HG02571 (cell line): ENCODE data around the gene DPY19L2.
"Not testable (repeated sequence)": the region's sequence is repeated elsewhere in the genome, so short reads cannot be mapped to it uniquely, and the experiment has no call there.

Experiments
- ATAC-seq: cut with Tn5 transposase; IDR thresholded peaks from one replicate; pipeline ENCODE4 v1.9.1; 2021; ENCODE audit warnings: mild to moderate bottlenecking, moderate library complexity; ENCODE audit not compliant: unreplicated experiment

DPY19L2 gene

GRCh38 chr12:63668028-63668799, at the start of gene DPY19L2:
TSS of gene DPY19L2 (minus strand) at chr12:63668493. CDS start at chr12:63668393, 100 bp downstream.
- ATAC-seq = no peak

DNA sequence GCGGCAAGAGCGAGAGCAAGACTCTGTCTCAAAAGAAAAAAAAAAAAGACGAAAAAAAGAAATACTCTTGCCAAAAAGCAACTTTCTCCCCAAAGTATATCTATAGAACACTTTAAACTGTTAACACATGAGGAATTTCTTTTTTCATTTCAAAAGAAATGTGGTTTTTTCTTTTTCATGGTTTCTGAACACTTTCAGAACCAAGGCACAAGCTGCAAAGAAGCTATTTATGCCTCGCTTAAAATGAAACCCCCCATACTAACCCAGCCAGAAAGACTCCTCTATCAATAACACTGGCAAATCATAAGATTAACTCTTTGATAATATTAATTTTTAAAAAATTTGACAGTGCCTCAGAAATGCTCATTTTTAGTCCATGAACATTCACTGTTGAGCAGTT, 48.6 kb upstream of the DPY19L2 start:
- ATAC-seq = not testable (repeated sequence)

DNA sequence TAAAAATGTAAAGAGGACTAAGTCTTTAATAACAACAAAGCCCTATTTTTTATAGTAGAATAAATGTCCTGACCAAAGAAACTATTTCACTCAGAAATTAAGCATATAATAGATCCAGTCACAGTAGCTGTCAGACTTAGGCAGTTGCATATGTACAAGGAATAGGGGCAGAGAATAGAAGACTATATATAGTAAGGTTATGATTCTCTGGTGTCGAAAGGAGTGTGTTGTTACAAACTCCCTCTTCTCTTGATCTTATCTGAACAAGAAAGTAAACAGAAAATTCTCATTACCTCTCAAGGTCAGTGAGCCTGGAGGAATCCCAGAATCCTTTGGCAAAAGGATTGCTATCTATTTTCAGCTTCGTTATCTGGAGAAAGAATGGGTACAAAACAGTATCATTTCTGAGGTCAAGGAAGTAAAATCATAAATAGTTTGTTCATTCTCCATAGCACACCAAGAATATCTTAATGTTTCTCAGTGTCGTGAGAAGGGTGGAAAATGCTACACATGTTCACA, 46.9 kb upstream of the DPY19L2 start:
- ATAC-seq = not testable (repeated sequence)

DNA sequence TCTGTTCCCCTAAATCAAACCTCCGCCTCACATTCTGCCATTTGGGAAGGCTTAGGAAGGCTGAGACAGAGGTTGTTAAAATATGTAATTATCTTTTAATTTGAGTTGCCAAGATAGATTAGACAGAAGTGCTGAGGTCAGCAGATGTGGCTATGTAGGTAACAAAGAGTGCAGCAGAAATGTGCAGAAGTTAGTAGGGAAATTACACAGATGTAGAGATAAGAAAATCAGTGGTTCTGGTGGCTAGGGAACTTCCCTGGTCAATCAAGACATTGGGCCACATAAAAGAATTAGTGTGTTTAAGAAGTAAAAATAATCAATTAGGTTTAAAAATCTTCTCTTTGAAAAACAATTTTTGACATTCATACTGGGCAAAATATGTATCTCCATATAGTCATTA, 46.1 kb upstream of the DPY19L2 start:
- not testable (repeated sequence) for ATAC-seq

- not testable (repeated sequence) for ATAC-seq
Observed at GRCh38 chr12:63713681-63714075, 45.4 kb upstream of the DPY19L2 start.

GRCh38 chr12:63712979-63713680, 44.8 kb upstream of the DPY19L2 start:
- ATAC-seq = not testable (repeated sequence)

DNA sequence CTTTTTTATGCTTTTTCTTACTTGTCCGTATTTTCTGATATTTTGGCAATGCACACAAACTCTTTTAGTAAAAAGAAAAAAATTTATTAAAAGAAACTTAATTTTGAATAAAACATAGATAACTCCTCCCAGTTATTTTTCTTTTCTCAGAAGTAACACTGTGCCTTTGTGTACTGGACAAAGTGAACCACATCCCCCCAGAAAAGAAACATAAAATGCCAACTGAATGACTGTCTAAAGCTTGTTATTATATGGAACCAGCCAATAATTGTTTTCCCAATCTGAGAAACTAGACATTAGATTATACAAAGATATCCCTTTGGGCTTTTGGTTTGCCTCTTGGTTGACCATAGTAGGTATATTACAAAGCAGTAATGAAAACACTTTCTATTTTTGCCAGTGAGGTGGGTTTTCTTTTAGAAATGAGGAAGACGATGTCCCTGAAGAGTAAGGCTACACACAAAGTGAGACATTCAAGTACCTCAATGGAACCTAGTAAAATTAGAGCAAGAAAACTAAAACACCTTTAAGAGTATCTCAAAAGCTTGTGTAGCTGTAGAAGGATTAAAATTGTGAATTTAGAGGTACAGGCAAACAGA, 44.2 kb upstream of the DPY19L2 start:
- ATAC-seq = not testable (repeated sequence)

DNA sequence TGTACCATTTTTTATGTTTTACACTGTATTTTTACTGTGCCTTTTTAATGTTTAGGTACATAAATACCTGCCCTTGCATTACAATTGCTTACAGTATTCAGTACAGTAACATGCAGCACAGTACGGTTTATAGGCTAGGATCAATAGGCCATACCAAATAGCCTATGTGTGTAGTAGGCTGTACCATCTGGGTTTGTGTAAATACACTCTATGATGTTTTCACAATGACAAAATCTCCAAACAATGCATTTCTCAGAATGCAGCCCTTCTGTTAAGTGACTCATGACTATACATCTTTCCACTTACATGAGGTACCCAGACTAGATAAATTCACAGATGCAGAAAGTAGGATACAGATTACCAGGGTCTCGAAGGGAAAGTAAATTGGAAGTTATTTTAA, 43.0 kb upstream of the DPY19L2 start:
- ATAC-seq = not testable (repeated sequence)

DNA sequence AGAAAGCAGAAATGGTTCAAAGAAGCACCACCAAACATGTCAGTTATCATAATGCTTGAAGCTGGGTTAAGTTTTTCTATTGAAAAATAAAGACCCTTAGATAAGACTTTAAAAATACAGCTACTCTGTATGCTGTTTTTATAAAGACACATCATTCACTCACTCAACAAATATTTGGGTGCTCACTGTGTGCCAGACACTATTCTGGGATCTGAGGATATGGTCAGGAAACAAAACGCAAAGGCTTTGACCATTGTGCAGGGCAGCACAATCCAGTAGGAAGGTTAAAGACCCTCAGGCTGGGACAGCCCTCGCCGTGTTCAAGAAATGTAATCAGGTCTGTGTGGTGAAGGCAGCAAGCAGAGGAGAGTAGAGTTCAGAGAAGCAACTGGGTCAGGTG, 38.0 kb upstream of the DPY19L2 start:
- no peak for ATAC-seq

- ATAC-seq = not testable (repeated sequence)
Observed at GRCh38 chr12:63699678-63700382, 31.5 kb upstream of the DPY19L2 start.

GRCh38 chr12:63699011-63699410, 30.7 kb upstream of the DPY19L2 start:
- ATAC-seq = not testable (repeated sequence)

- not testable (repeated sequence) for ATAC-seq
Observed at GRCh38 chr12:63690837-63691236, 22.5 kb upstream of the DPY19L2 start.

DNA sequence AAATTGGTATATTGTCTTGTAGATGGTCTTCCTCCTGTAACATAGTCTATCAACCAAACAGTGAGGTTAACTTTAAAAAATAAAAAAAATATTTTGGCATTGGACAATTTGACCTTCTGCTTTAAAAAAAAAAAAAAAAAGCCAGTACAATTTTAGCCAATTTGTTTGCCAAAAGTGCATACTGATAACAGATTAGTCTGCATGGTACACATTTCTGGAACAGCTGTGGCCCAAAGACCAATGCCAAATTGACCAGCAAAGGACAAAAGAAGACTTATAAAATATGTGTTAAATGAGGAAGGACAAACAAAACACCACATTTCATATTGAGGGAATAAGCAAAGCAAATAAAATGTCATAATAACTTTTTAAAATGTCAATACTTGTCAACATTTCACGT, 20.8 kb upstream of the DPY19L2 start:
- not testable (repeated sequence) for ATAC-seq

DNA sequence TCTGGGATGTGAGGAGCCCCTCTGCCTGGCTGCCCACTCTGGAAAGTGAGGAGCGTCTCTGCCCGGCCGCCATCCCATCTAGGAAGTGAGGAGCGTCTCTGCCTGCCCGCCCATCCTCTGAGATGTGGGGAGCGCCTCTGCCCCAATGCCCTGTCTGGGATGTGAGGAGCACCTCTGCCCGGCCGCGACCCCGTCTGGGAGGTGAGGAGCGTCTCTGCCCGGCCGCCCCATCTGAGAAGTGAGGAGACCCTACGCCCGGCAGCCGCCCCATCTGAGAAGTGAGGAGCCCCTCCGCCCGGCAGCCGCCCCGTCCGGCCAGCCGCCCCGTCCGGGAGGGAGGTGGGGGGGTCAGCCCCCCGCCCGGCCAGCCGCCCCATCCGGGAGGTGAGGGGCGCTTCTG, 18.3 kb upstream of the DPY19L2 start:
- ATAC-seq = not testable (repeated sequence)

DNA sequence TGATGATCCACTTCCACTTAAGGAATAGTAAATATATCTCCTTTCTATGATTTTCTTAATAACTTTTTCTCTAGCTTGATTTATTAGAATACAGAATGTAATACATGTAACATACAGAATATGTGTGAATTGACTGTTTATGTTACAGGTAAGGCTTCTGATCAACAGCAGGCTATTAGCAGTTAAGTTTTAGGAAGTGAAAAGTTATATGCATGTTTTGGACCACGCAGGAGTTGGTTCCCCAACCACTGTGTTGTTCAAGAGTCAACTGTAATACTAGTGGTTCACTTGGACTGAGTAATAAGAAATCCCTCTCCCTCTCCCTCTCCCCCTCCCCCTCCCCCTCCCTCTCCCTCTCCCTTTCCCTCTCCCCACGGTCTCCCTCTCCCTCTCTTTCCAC, 17.5 kb upstream of the DPY19L2 start:
- ATAC-seq = not testable (repeated sequence)

DNA sequence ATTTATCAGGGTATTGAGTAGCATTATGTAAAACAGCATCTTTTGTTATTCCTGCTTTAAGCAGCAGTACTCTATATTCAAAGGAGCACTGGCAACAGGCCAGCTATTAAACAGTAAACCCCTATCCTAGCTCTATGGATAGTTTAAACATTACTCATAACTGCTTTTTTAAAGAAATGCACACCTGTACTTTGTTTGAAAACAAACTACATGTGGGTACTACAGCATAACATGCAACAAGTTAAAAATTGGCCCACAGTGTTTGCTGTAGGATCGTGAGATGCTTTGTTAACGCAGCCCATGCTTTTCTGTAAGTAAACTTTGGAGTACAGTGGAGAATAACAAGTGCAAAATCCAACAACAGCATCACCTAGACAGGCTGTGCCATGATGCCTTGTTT, 14.3 kb upstream of the DPY19L2 start:
- not testable (repeated sequence) for ATAC-seq

- ATAC-seq = not testable (repeated sequence)
Observed at GRCh38 chr12:63680758-63681157, 12.5 kb upstream of the DPY19L2 start.

DNA sequence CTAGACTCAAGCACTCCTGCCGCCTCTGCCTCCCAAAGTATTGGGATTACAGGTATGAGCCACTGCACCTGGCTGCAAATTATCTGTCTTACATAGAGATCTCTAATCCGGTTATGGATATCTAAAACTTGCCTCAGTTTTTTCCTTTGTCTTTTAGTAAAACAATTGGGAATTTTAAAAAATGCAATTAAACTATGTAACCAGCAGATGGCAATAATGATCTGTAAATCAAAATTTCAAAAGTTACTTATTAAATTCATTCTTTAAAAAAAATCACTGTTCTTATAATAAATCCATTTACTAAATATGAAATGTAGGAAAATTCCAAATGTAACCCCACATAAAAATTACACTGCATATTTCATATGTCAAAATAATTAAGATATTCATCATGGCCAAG, 4.3 kb upstream of the DPY19L2 start:
- not testable (repeated sequence) for ATAC-seq

- ATAC-seq = not testable (repeated sequence)
Observed at GRCh38 chr12:63669936-63670335, 1.6 kb upstream of the DPY19L2 start.

DNA sequence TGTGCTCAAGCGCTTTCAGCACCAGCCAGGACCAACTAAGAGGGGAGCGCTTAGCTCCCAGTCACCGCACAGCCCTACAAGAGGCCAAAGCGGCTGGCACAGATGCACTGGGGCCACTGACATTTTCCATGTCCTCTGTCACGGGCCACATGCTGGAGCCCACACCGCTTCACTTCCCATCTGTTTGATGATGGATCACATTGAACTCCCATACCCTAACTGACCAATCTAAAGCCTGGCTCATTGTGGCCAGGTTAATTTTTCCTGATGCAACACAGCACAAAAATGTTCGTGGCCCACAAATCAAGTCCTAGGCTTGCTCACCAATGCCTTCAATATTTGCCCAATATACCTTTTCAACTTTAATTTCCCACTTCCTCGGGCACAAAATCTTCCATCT, 1.1 kb upstream of the DPY19L2 start:
- not testable (repeated sequence) for ATAC-seq
